DND-41 (cell line): Measurements from ENCODE around the gene SMIM14.

Experiments
- ATAC-seq: fragments of 200-7000 bp; cut with Tn5 transposase; 3 replicates; pipeline ENCODE4 v1.9.1; 2021; ENCODE audit warnings: low read depth; ENCODE audit not compliant: insufficient read depth
- DNase-seq: peaks from one replicate; pipeline ENCODE4 v3.0.0-alpha.2; 2020
- H2AFZ ChIP-seq: 2 replicates; pipeline ENCODE4 v1.6.0; 2012; ENCODE audit warnings: low read depth, low read length
- H3K27ac ChIP-seq: 2 replicates; pipeline ENCODE4 v1.5.1; 2012; ENCODE audit warnings: low read length, inconsistent platforms
- H3K27me3 ChIP-seq: fragments of 200-600 bp; sonication (generic); 2 replicates; pipeline ENCODE4 v1.6.0; 2012; ENCODE audit warnings: low read length, mild to moderate bottlenecking, inconsistent platforms; ENCODE audit not compliant: insufficient read depth, poor library complexity
- H3K36me3 ChIP-seq: 2 replicates; pipeline ENCODE4 v1.5.1; 2012; ENCODE audit warnings: low read length, inconsistent platforms; ENCODE audit not compliant: insufficient read depth
- H3K4me1 ChIP-seq: 2 replicates; pipeline ENCODE4 v1.5.1; 2012; ENCODE audit warnings: mild to moderate bottlenecking, low read length; ENCODE audit not compliant: insufficient read depth
- H3K4me2 ChIP-seq: 2 replicates; pipeline ENCODE4 v1.6.0; 2012; ENCODE audit warnings: mild to moderate bottlenecking, moderate library complexity, low read length, inconsistent platforms; ENCODE audit not compliant: insufficient read depth
- H3K4me3 ChIP-seq, 2 experiments: fragments of 200-600 bp in 1 of 2; shearing (Covaris generic) in 1 of 2; 2 replicates each; pipeline ENCODE4 v1.5.1; 2012 to 2016; ENCODE audit warnings: inconsistent platforms in 2 of 2, low read length in 2 of 2, mild to moderate bottlenecking in 2 of 2, low read depth in 1 of 2, moderate library complexity in 1 of 2
- H3K79me2 ChIP-seq: 2 replicates; pipeline ENCODE4 v1.6.0; 2012; ENCODE audit warnings: low read length, inconsistent platforms; ENCODE audit not compliant: insufficient read depth
- H3K9ac ChIP-seq: 2 replicates; pipeline ENCODE4 v1.6.0; 2012; ENCODE audit warnings: low read depth, mild to moderate bottlenecking, inconsistent platforms, low read length, moderate library complexity
- H3K9me3 ChIP-seq: 2 replicates; pipeline ENCODE4 v1.5.1; 2012; ENCODE audit warnings: low read length, moderate library complexity, mild to moderate bottlenecking, inconsistent platforms; ENCODE audit not compliant: insufficient read depth, severe bottlenecking
- H4K20me1 ChIP-seq: 2 replicates; pipeline ENCODE4 v1.6.0; 2012; ENCODE audit warnings: low read length; ENCODE audit not compliant: insufficient read depth
- CTCF ChIP-seq: IDR thresholded peaks from 2 replicates; pipeline ENCODE4 v1.5.1; 2012; ENCODE audit warnings: borderline replicate concordance, low read length, moderate library complexity, mild to moderate bottlenecking; ENCODE audit not compliant: poor library complexity, severe bottlenecking; ENCODE audit errors: extremely low read depth
- EZH2 ChIP-seq: IDR thresholded peaks from 3 replicates; pipeline ENCODE4 v1.6.1; 2012; ENCODE audit warnings: borderline replicate concordance, low read depth, mild to moderate bottlenecking, moderate library complexity, low read length, inconsistent platforms; ENCODE audit not compliant: severe bottlenecking

The SMIM14 gene

GRCh38 chr4:39608451-39608850, 30.2 kb downstream of the SMIM14 start:
- TF ChIP-seq EZH2 (no peak), CTCF (no peak)
- Histone ChIP-seq H4K20me1 (no peaks in the 10 kb centered on the region), H3K4me1 (no peaks in the 10 kb centered on the region), H3K36me3 (no peaks in the 10 kb centered on the region), H2AFZ (no peak overlapping the region), H3K9me3 (peaks cover 7% of the 10 kb centered on the region), H3K4me2 (no peak overlapping the region), H3K79me2 (no peaks in the 10 kb centered on the region), H3K27ac (no peak overlapping the region), H3K9ac (no peak overlapping the region), H3K27me3 (no peaks in the 10 kb centered on the region), H3K4me3 (no peak overlapping the region)
- no peak for DNase-seq
- ATAC-seq: no peak

- H4K20me1 ChIP-seq: no peaks in the 10 kb centered on the region
- no peaks in the 10 kb centered on the region for H3K36me3 ChIP-seq
- no peak overlapping the region for H3K9ac ChIP-seq
- no peak overlapping the region for H2AFZ ChIP-seq
- H3K79me2 ChIP-seq: no peaks in the 10 kb centered on the region
- DNase-seq (no peak), ATAC-seq (no peak)
- no peak overlapping the region for H3K4me2 ChIP-seq
- H3K4me3 ChIP-seq: no peak overlapping the region
- H3K27ac ChIP-seq: no peak overlapping the region
- TF ChIP-seq CTCF (no peak), EZH2 (no peak)
- H3K27me3 ChIP-seq: no peaks in the 10 kb centered on the region
- H3K9me3 ChIP-seq: peaks cover 7% of the 10 kb centered on the region
- H3K4me1 ChIP-seq: no peaks in the 10 kb centered on the region
These were observed 31.9 kb downstream of the SMIM14 start for GRCh38 chr4:39606747-39607146.

- Histone ChIP-seq H3K9ac (no peak overlapping the region), H3K27me3 (no peaks in the 10 kb centered on the region), H3K36me3 (no peaks in the 10 kb centered on the region), H3K4me3 (no peak overlapping the region), H3K4me2 (no peak overlapping the region), H3K79me2 (no peaks in the 10 kb centered on the region), H2AFZ (no peak overlapping the region), H4K20me1 (no peaks in the 10 kb centered on the region), H3K4me1 (no peaks in the 10 kb centered on the region), H3K27ac (no peak overlapping the region), H3K9me3 (no peaks in the 10 kb centered on the region)
- ATAC-seq (no peak; the same call in 2 of the 3 replicates), DNase-seq (no peak)
- no peak for TF ChIP-seq EZH2
- TF ChIP-seq CTCF: no peak
These were observed 40.8 kb downstream of the SMIM14 start for GRCh38 chr4:39597695-39598381.
